MM.1S (cell line): ENCODE measurements around the gene SCAMP4.

Source experiments
- EZH2 ChIP-seq: fragments of 300-600 bp; sonication (generic); optimal IDR thresholded peaks from 2 replicates; pipeline ENCODE3; 2017; ENCODE audit warnings: low read depth, mild to moderate bottlenecking, antibody characterized with exemption, low read length, mixed read lengths
- EZH2phosphoT487 ChIP-seq: fragments of 300-600 bp; sonication (generic); IDR thresholded peaks from 2 replicates; pipeline ENCODE4 v1.6.1; 2018; ENCODE audit warnings: antibody characterized with exemption, low read length
- TF ChIP-seq, protein P1 (sequence below): fragments of 300-600 bp; sonication (generic); IDR thresholded peaks from 2 replicates; pipeline ENCODE4 v1.5.1; 2016; ENCODE audit warnings: antibody characterized with exemption, low read length, mixed read lengths

DNA sequence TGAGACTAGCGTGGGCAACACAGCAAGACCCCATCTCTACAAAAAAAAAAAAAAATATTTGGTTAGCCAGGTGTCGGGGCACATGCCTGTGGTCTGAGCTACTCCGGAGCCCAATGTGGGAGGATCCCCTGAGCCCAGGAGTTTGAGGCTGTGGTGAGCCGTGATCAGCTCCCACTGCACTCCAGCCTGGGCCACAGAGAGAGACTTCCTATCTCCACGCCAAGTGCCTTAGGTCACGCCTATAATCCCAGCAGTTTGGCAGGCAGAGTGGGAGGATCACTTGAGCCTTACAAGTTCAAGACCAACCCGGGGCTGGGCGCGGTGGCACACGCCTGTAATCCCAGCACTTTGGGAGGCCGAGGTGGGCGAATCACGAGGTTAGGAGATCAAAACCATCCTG is 8.7 kb upstream of the SCAMP4 start:
- TF ChIP-seq, protein P1, sequence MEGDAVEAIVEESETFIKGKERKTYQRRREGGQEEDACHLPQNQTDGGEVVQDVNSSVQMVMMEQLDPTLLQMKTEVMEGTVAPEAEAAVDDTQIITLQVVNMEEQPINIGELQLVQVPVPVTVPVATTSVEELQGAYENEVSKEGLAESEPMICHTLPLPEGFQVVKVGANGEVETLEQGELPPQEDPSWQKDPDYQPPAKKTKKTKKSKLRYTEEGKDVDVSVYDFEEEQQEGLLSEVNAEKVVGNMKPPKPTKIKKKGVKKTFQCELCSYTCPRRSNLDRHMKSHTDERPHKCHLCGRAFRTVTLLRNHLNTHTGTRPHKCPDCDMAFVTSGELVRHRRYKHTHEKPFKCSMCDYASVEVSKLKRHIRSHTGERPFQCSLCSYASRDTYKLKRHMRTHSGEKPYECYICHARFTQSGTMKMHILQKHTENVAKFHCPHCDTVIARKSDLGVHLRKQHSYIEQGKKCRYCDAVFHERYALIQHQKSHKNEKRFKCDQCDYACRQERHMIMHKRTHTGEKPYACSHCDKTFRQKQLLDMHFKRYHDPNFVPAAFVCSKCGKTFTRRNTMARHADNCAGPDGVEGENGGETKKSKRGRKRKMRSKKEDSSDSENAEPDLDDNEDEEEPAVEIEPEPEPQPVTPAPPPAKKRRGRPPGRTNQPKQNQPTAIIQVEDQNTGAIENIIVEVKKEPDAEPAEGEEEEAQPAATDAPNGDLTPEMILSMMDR = no peak
- TF ChIP-seq EZH2 = no peak
- no peak for TF ChIP-seq EZH2phosphoT487
